ENCODE measurements around the gene PRSS36. TPM values are rescaled to one million over a fixed set of nuclear protein-coding genes. Genes with fewer than 3 reads are reported as not detected.
"Not testable (repeated sequence)": the region's sequence is repeated elsewhere in the genome, so short reads cannot be mapped to it uniquely, and the experiment has no call there.

Gene PRSS36
- total RNA-seq, 1 experiment from 2014 or later: 1.6 TPM

DNA sequence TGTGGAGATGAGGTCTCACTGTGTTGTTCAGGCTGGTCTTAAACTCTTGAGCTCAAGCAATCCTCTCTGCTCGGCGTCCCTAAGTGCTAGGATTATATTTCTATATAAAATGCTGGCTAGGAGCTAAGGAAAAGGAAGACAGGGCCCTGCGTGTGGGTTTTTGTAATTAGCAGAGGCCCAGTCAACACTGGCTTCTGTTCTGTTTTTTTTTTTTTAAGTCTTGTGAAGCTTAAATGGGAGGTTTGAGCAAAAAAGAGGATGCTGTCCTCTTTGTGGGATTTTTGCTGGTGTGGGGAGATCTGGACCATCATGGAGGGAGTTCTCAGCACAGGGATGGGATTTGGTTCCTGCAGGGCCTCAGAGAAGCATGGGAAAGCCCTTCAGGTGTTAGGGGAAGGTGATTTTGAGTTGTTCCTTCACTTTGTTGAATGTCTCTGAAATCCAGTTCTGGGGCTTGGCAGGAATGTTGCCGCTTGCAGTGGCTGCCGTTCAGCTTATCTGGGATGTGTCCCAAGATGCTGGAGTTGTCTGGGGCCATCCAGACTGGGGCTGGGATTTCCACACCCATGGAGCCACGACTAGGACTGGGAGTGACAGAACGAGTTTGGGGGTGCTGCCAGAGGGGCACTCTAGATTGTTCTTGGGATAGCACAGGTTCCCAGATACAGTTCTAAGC is 48.5 kb upstream of the PRSS36 start:
- H3K36me3 ChIP-seq (ENCODE audit: control insufficient read depth, insufficient read depth, low read length): peaks cover 1% of the 10 kb centered on the region; the same call in 1 of the 2 replicates
- intact Hi-C loops (cut with micrococcal nuclease; ENCODE audit: unreplicated experiment): no loop called here
- H3K4me3 ChIP-seq (ENCODE audit: low read depth, low read length): no peak overlapping the region
- no TSS peak for BruUV-seq (replicated peaks)
- DNase-seq: no peak
- H3K4me1 ChIP-seq: no peaks in the 10 kb centered on the region; the same call in 1 of the 2 replicates
- TF ChIP-seq, protein P1, sequence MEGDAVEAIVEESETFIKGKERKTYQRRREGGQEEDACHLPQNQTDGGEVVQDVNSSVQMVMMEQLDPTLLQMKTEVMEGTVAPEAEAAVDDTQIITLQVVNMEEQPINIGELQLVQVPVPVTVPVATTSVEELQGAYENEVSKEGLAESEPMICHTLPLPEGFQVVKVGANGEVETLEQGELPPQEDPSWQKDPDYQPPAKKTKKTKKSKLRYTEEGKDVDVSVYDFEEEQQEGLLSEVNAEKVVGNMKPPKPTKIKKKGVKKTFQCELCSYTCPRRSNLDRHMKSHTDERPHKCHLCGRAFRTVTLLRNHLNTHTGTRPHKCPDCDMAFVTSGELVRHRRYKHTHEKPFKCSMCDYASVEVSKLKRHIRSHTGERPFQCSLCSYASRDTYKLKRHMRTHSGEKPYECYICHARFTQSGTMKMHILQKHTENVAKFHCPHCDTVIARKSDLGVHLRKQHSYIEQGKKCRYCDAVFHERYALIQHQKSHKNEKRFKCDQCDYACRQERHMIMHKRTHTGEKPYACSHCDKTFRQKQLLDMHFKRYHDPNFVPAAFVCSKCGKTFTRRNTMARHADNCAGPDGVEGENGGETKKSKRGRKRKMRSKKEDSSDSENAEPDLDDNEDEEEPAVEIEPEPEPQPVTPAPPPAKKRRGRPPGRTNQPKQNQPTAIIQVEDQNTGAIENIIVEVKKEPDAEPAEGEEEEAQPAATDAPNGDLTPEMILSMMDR (IDR thresholded peaks at IDR 0.05; ENCODE audit: insufficient read depth in 1 of 2, low read depth in 1 of 2, low read length in 1 of 2, severe bottlenecking in 1 of 2, unreplicated experiment in 1 of 2): no peak
- ChIA-PET POLR2A (no interaction called here), CTCF (no interaction called here)
- H3K27me3 ChIP-seq (replicated peaks; ENCODE audit: control insufficient read depth, insufficient read depth, low read length): no peaks in the 10 kb centered on the region
- no peaks in the 10 kb centered on the region for H3K27me3 Mint-ChIP-seq (ENCODE audit: insufficient read depth, unreplicated experiment)
- no peaks in the 10 kb centered on the region for H3K9me3 ChIP-seq
- peak overlapping the region; percentile 30 for H3K27ac Mint-ChIP-seq (ENCODE audit: unreplicated experiment)
- H3K4me1 Mint-ChIP-seq (ENCODE audit: low read depth, unreplicated experiment): peaks cover 22% of the 10 kb centered on the region
- peaks cover 82% of the 10 kb centered on the region for H3K36me3 Mint-ChIP-seq (ENCODE audit: insufficient read depth, unreplicated experiment)
- H3K4me3 Mint-ChIP-seq (ENCODE audit: unreplicated experiment): no peak overlapping the region
- H3K9me3 Mint-ChIP-seq (ENCODE audit: unreplicated experiment): no peaks in the 10 kb centered on the region

DNA sequence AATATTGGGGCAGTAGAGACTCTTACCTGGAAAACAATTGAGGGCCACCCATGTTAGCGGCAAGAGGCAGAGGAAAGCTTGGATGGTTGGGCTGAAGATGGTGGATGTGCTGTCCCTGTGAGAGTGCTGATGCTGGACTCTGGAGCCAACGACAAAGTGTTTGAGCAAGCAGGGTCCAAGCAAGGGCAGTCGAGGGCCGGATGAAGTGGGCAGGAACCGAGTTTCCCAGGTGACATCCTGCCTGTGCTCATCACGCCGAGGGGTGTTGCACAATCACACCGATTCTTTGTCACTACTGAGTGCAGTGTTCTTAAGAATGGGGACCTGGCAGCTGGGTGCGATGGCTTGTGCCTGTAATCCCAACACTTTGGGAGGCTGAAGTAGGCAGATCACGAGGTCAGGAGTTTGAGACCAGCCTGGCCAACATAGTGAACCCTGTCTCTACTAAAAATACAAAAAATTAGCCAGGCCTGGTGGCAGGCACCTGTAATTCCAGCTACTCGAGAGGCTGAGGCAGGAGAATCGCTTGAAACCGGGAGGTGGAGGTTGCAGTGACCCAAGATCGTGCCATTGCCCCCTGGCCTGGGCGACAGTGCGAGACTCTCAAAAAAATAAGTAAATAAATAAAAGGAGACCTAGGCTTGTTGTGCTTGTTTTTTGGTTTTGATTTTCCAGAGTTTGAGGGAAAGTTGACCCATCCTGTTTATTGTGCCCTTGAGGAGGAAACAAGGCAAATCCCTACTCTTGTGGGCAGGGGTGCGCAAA is 46.6 kb upstream of the PRSS36 start:
- intact Hi-C loops (cut with micrococcal nuclease; ENCODE audit: unreplicated experiment): no loop called here
- no peak for DNase-seq
- TF ChIP-seq, protein P1 (IDR thresholded peaks at IDR 0.05; ENCODE audit: insufficient read depth in 1 of 2, low read depth in 1 of 2, low read length in 1 of 2, severe bottlenecking in 1 of 2, unreplicated experiment in 1 of 2): no peak
- Histone ChIP-seq H3K9me3 (no peaks in the 10 kb centered on the region), H3K36me3 (ENCODE audit: control insufficient read depth, insufficient read depth, low read length) (peaks cover 3% of the 10 kb centered on the region), H3K4me3 (ENCODE audit: low read depth, low read length) (no peak overlapping the region), H3K4me1 (no peaks in the 10 kb centered on the region; the same call in 1 of the 2 replicates), H3K27me3 (replicated peaks; ENCODE audit: control insufficient read depth, insufficient read depth, low read length) (no peaks in the 10 kb centered on the region)
- Mint-ChIP-seq H3K4me3 (ENCODE audit: unreplicated experiment) (no peak overlapping the region), H3K27me3 (ENCODE audit: insufficient read depth, unreplicated experiment) (no peaks in the 10 kb centered on the region), H3K27ac (ENCODE audit: unreplicated experiment) (no peak overlapping the region), H3K4me1 (ENCODE audit: low read depth, unreplicated experiment) (peaks cover 22% of the 10 kb centered on the region), H3K36me3 (ENCODE audit: insufficient read depth, unreplicated experiment) (peaks cover 85% of the 10 kb centered on the region), H3K9me3 (ENCODE audit: unreplicated experiment) (no peaks in the 10 kb centered on the region)
- CTCF ChIA-PET: no interaction called here
- no TSS peak for BruUV-seq (replicated peaks)
- POLR2A ChIA-PET: no interaction called here

- H3K27me3 Mint-ChIP-seq (ENCODE audit: insufficient read depth, unreplicated experiment); H3K27me3 ChIP-seq (replicated peaks; ENCODE audit: control insufficient read depth, insufficient read depth, low read length); H3K4me1 ChIP-seq; H3K27ac Mint-ChIP-seq (ENCODE audit: unreplicated experiment); intact Hi-C loops (cut with micrococcal nuclease; ENCODE audit: unreplicated experiment); H3K9me3 Mint-ChIP-seq (ENCODE audit: unreplicated experiment); DNase-seq; BruUV-seq (replicated peaks); H3K4me3 ChIP-seq (ENCODE audit: low read depth, low read length); H3K36me3 ChIP-seq (ENCODE audit: control insufficient read depth, insufficient read depth, low read length); POLR2A ChIA-PET; H3K4me3 Mint-ChIP-seq (ENCODE audit: unreplicated experiment); H3K9me3 ChIP-seq; CTCF ChIA-PET: not testable (repeated sequence)
- H3K4me1 Mint-ChIP-seq (ENCODE audit: low read depth, unreplicated experiment): peaks cover 22% of the 10 kb centered on the region
- peaks cover 85% of the 10 kb centered on the region for H3K36me3 Mint-ChIP-seq (ENCODE audit: insufficient read depth, unreplicated experiment)
Observed at GRCh38 chr16:31195861-31196260, 46.0 kb upstream of the PRSS36 start.

All from Caco-2 (cell line).